ENCODE measurements around the gene WDR47.
"Not testable (repeated sequence)": the region's sequence is repeated elsewhere in the genome, so short reads cannot be mapped to it uniquely, and the experiment has no call there.

The WDR47 gene

DNA sequence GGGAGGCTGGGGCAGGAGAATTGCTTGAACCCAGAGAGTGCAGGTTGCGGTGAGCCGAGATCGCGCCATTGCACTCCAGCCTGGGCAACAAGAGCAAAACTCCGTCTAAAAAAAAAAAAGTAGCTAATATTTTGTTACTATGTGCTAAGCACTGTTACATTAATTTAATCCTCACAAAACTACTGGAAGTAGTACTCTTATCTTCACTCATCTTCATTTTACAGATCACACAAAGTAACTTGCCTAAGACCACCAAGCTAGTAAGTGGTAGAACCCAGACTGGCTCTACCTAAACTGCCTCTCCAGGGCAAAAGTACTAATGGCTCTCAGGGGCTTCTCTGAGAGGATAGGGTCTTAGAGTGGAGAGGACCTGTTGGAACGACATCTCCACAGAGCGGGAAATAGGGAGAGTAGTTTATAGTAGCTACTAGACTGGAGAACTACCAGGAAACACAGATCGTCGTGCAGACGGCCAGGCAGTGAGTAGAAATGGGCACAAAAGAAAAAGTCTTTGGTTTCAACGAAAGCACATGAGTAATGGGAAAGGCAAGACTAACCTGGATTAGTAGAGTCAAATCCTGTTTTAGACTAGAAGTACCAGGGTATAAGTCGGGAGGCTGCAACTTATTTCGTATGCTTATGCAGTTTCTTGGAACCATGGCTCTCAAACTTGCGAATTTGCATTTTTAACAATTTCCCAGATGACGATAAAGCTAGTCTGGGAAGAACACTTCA lies 80.0 kb downstream of the WDR47 start:
- no peak for DNase-seq

DNA sequence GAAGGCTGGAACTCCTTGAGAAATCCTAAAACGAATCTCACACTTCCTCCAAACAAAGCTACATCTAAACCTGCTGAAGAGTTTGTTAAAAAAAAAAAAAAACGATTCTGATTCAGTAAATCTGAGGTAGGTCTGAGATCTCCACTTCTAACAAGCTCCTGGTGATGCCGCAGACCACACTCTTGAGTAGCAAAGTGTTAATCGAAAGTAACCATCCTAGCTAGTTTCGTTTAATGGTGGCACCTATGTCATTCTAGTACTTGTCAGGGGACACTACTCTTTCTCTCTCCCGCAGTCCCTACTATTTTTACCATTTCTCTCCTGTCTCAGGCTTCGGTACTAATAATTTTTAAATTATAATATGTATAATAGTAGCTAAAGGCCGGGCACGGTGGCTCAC lies 80.7 kb downstream of the WDR47 start:
- peak in 1 of 2 donors; percentile 47 for DNase-seq

DNA sequence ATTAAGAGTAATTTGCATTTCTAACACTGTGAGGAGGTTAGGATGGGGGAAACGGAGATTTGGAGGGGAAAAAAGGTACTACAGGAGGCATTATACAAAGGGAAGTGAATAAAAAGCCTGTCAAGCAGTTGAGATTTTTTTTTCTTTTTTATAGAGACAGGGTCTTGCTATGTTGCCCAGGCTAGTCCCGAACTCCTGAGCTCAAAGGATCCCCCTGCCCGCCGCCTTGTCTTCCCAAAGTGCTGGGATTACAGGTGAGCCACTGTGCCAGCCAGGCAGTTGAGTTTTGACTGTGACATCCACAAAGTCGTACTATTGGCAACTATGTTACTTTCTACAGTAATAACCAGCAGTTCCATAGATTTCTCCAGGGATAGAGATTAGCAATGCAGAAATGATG lies 81.2 kb downstream of the WDR47 start:
- no peak for DNase-seq

DNA sequence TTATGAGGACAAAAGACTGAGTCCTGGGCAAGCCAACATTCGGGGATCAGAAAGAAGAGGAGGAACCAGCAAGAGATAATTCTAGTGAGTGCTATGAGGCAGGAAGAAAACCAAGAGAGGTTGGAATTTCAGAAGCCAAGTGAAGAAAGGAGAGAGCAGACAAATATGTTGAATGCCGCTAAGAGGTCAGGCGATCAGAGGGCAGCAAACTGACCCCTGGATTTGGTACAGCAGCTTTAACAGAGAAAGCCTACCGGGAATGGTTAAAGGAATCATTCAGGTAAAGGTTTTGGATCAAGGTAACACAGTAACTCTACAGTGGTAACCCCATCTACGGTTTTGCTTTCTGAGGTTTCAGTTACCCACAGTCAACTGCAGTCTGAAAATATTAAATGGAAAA lies 84.0 kb downstream of the WDR47 start:
- DNase-seq, result no peak

DNA sequence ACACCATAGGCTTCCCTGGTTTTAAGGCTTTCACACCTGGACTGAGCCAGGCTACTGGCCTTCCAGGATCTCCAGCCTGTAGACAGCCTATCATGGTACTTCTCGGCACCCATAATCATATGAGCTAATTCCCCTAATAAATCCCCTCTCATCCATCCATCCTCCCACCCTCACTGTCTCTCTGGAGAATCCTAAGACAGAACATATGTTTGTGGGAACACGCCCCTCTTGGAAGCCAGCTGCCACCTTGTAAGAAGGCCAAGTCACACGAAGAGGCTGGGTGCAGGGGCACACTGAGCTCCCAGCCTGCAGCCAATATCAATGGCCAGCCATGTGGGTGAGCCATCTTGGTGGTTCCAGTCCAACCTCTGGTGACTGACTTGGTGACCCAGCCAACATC lies 86.0 kb downstream of the WDR47 start:
- DNase-seq, result no peak

DNA sequence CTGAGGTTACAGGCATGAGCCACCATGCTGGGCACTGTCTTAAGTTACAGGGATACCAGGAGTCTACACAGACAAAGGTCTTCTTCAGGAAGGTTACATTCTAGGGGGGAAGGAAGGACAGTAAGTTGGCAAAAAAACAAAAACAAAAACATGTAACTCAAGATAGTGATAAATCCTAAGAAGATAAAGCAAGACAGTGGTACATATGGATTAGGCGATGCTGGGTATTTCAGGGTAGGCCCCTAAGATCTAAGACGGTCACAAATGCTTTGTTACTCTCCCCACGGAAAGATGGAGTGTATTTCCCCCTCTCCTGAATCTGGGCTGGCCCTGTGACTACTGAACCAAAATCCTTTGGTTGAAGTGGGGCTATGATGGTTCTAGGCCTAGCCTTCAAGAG lies 86.8 kb downstream of the WDR47 start:
- no peak for DNase-seq

DNA sequence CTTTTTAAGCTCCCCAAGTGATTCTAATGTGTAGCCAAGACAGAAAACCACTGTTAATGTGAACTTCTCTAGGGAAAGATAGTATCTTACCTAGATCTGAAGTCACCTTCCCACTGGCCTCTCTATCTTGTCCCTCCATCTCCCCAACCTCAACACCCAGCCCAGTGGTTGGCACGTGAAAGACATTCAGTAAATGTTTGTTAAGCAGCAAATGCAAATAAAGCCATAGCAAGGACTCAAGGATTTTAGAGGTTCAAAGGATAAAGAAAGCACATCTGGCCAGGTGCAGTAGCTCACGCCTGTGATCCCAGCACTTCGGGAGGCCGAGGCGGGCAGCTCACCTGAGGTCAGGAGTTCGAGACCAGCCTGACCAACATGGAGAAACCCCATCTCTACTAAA lies 88.5 kb downstream of the WDR47 start:
- no peak for DNase-seq

DNA sequence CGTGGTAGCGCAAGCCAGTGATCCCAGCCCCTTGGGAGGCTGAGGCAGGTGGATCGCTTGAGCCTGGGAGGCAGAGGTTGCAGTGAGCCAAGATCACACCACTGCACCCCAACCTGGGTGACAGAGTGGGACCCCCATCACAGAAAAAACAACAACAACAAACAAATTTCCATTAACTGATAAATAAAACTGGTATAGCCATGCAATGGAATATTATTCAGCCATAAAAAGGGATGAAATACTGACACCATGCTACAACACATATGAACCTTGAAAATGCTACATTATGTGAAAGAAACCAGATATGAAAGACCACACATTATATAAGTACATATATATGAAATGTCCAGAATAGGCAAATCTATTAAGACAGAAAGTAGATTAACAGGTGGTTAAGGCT lies 90.7 kb downstream of the WDR47 start:
- no peak for DNase-seq

DNA sequence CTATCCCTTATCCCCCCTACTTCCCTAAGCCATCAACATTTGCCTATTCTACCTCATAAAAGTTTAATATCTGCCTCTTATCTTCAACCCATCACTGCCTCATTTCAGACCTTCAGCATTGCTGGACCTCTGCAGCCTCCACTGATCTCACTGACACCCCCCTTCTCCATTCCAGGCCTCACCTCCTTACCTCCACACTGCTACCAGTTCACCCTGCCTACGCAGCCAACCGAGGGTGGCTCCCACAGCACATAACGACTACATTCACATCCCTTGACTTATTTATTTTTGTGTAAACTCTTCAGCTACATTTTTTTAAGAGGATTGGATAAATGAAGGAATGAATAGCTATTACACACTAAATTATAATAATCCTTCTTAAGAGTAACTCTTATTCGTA lies 92.9 kb downstream of the WDR47 start:
- no peak for DNase-seq

DNA sequence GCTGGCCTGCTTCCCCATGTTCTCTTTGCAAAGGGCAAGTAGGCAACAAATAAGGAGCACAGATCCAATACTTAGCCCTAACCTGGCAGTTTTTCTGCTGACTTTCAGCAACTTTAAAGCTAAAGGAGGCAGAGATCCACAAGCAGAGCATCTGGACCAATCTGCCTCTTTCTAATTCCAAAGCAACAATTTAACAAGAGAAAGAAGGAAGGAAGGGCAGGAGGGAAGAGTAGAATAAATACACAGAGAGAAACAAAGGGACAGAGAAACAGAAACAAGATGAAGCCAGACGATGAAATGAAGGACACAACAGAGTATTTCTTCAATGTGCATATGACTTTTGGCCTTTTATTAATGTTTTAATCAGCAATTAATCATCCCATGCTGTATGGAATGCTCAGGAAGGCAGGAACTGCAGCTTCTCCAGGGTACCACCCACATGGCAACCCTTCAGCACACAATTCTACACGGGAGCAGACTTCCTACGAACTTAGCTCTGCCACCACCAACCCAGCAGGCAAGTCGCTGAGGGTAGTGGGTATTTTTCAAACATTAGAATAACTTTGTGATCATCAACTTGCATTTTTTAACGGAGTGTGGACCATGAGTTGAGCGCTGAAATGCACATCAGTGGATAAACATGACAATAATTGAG lies 93.9 kb downstream of the WDR47 start:
- DNase-seq, result no peak

DNA sequence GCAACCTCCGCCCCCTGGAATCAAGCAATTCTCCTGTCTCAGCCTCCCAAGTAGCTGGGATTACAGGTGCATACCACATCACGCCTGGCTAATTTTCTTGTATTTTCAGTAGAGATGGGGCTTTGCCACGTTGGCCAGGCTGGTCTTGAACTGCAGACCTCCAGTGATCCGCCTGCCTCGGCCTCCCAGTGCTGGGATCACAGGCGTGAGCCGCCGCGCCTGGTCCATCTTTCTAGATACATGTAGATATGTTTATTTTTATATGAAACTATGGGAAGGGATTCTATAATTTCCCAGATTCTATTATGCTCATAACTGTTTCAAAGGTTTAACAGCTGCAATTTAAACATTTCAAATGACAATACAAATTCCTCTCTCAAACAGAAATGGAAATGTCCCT lies 105.7 kb downstream of the WDR47 start:
- no peak for DNase-seq

DNA sequence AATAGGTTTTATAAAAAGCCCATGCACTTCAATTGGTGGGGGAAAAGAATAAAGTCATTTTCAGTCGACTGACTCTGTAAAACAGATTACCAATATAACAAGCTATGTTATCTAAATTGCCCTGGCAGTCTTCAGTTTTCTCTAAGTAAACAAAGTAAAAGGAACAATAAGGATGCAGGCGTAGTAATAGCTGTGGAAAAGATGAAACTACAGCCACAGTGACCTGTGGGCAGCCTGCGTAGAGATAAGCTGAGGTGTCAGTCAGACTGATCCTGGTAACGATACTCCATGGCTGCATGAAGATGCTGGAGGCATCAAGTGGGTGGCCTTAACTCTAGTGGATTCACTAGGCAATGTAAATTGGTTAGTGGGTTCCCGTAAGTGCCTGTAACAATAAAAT lies 108.0 kb downstream of the WDR47 start:
- DNase-seq, result no peak

DNA sequence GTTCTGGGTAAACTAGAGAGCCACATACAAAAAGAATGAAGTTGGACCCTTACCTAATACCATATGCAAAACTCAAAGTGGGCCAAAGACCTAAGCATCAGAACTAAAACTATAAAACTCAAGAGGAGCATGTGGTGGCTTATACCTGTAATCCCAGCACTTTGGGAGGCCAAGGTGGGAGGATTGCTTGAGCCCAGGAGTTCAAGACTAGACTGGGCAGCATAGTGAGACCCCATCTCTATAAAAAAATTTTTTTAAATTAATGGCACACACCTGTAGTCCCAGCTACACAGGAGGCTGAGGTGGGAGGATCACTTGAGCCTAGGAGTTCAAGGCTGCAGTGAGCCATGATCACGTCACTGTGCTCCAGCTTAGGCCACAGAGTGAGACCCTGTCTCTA lies 114.3 kb downstream of the WDR47 start:
- not testable (repeated sequence) for DNase-seq

DNA sequence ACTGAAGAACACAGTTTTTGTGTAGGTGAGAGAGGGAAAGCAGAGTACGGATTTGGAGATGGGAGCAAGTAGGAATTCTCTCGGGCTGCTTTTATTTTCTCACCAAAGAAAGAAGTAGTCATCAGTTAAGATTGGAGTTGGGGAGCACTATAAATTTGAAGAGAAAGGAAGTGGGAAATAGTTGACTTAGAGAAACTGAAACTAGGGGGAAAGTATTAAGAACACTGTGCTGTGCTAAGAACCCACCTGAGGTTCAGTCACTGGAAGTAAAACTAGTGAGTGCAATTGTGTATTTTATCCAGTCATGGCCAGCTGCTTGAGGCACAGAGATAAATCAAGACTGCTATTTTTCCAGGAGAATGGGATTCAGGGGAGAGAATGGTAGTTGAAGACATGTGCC lies 116.0 kb downstream of the WDR47 start:
- no peak for DNase-seq
